Esophagus squamous epithelium (tissue), 5 donors: ENCODE measurements around the gene NCKAP5. TPM values are rescaled to one million over a fixed set of nuclear protein-coding genes. Genes with fewer than 3 reads are reported as not detected.
A peak's percentile ranks its signal among the peaks of the same experiment; 100 is the strongest.

Source experiments
- DNase-seq: peaks from one replicate; lab custom pipeline; 2025; lab: John Stamatoyannopoulos, UW
- H3K27ac ChIP-seq, 4 donors: fragments of 200-600 bp; sonication (generic); one replicate each; pipeline ENCODE4 v1.5.1; 2016 to 2019; ENCODE audit warnings: mild to moderate bottlenecking in 1 of 4
- H3K27me3 ChIP-seq, 4 donors: fragments of 200-600 bp; sonication (generic); 1 replicate in 3 of 4; 2 replicates in 1 of 4; pipeline versions ENCODE4 v1.5.1 to v1.6.0; 2017 to 2021; ENCODE audit warnings: antibody characterized with exemption in 1 of 4
- H3K36me3 ChIP-seq, 3 donors: fragments of 200-600 bp; sonication (generic); one replicate each; pipeline ENCODE4 v1.5.1; 2016 to 2019
- H3K4me1 ChIP-seq, 3 donors: fragments of 200-600 bp; sonication (generic); one replicate each; pipeline ENCODE4 v1.5.1; 2017 to 2019
- H3K4me3 ChIP-seq, 4 donors: fragments of 200-600 bp; sonication (generic); 1 replicate in 3 of 4; 2 replicates in 1 of 4; pipeline ENCODE4 v1.5.1; 2016 to 2019; ENCODE audit warnings: mild to moderate bottlenecking in 2 of 4, moderate library complexity in 1 of 4
- H3K9me3 ChIP-seq, 3 donors: fragments of 200-600 bp; sonication (generic); one replicate each; pipeline ENCODE4 v1.5.1; 2016 to 2019
- POLR2A ChIP-seq, 4 donors: fragments of 450-650 bp; IDR thresholded peaks; one replicate each; pipeline ENCODE4 v1.6.1; 2017; ENCODE audit warnings: antibody characterized with exemption in 4 of 4, mild to moderate bottlenecking in 4 of 4, moderate library complexity in 3 of 4
- WGBS, 2 donors: methylation state at CpG; one replicate each; pipeline ENCODE4 v1.1.5; 2018; 5-methylcytosine and 5-hydroxymethylcytosine counted together
- intact Hi-C: fragments of 100-400 bp; cut with DNase I; formaldehyde crosslinking; loops from one replicate; pipeline ENCODE4 v1.15.0; 2022
- total RNA-seq, 4 donors: library from RNA; depleted of rRNA; stranded (reverse); fragments of >200 nt; gene quantifications; one replicate each; pipeline ENCODE4 v1.1.0, GENCODE V29; 2016
- TF ChIP-seq, protein P1 (sequence below), 6 experiments: fragments of 450-650 bp in 4 of 6; fragments of 200-600 bp in 2 of 6; sonication (generic) in 2 of 6; IDR thresholded peaks; one replicate each; pipeline ENCODE4 v1.5.1; 2016 to 2019; ENCODE audit warnings: antibody characterized with exemption in 6 of 6, mild to moderate bottlenecking in 4 of 6, moderate library complexity in 4 of 6
- donor health status: DM: yes; HTN: yes; CAD: no.

NCKAP5 gene
- total RNA-seq, 4 donors from 2014 or later: 4.5 to 6.9 (median 5.3) TPM

GRCh38 chr2:133158024-133158423 is 410.2 kb downstream of the NCKAP5 start:
- Histone ChIP-seq H3K4me3 (no peak overlapping the region), H3K4me1 (no peaks in the 10 kb centered on the region), H3K36me3 (no peaks in the 10 kb centered on the region), H3K9me3 (no peaks in the 10 kb centered on the region), H3K27me3 (no peaks in the 10 kb centered on the region), H3K27ac (no peak overlapping the region)
- no peak for TF ChIP-seq POLR2A (IDR thresholded peaks at IDR 0.05)
- TF ChIP-seq, protein P1, sequence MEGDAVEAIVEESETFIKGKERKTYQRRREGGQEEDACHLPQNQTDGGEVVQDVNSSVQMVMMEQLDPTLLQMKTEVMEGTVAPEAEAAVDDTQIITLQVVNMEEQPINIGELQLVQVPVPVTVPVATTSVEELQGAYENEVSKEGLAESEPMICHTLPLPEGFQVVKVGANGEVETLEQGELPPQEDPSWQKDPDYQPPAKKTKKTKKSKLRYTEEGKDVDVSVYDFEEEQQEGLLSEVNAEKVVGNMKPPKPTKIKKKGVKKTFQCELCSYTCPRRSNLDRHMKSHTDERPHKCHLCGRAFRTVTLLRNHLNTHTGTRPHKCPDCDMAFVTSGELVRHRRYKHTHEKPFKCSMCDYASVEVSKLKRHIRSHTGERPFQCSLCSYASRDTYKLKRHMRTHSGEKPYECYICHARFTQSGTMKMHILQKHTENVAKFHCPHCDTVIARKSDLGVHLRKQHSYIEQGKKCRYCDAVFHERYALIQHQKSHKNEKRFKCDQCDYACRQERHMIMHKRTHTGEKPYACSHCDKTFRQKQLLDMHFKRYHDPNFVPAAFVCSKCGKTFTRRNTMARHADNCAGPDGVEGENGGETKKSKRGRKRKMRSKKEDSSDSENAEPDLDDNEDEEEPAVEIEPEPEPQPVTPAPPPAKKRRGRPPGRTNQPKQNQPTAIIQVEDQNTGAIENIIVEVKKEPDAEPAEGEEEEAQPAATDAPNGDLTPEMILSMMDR (IDR thresholded peaks at IDR 0.05): no peak
- intact Hi-C loops: loop anchor here (10.0 kb wide), 1 partner anchor 883 kb away; no protein-coding TSS in a partner anchor
- no peak for DNase-seq
- WGBS, 2 donors: 74 to 81% methylated on average over 1 of the region's 1 CpG

DNA sequence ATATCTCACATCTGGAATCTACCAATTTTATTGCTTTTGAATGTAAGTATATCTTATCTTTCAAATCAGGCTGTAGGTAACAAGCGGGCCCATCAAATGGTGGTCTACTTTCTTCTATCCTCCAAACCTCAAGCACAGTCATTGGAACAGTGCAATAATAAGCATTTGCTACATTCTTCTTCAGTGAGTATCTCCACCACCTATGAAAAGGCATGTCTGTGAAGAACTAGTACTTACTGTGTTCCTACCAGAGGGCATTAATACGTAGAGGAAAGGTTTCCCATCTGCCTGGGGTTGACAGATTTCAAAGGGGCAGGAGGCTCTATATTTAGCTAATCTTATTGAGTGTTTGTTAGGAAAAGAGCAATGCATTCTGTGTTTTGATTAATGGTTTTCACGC is 411.1 kb downstream of the NCKAP5 start:
- H3K4me3 ChIP-seq: no peak overlapping the region
- 78 to 83% methylated on average over 3 of the region's 3 CpGs for WGBS, 2 donors
- no peaks in the 10 kb centered on the region for H3K9me3 ChIP-seq
- no peaks in the 10 kb centered on the region for H3K4me1 ChIP-seq
- TF ChIP-seq, protein P1 (IDR thresholded peaks at IDR 0.05): no peak
- TF ChIP-seq POLR2A (IDR thresholded peaks at IDR 0.05): no peak
- intact Hi-C loops: loop anchor here (10.0 kb wide), 1 partner anchor 882 kb away; no protein-coding TSS in a partner anchor
- H3K36me3 ChIP-seq: no peaks in the 10 kb centered on the region
- no peak overlapping the region for H3K27ac ChIP-seq
- no peaks in the 10 kb centered on the region for H3K27me3 ChIP-seq
- DNase-seq: no peak

- no peaks in the 10 kb centered on the region for H3K27me3 ChIP-seq
These were observed 415.5 kb downstream of the NCKAP5 start for GRCh38 chr2:133152801-133153200.

DNA sequence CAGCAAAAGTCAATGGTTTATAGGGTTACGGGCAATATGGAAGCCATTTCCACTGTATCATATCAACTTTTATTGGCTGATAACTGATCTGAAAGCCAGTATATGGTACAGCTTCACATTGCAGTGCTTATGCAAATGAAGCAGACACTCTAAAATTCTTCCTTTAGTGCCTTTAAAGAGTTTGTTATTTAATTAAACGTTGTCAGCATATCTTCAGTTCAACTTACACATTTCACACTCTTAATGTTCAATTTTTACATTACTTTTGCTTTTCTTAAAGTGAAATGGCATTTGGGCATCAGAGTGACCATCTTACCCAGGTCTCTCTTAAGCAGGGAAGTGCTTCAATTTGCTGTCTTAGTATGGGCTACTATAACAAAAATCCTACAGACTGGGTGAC is 420.1 kb downstream of the NCKAP5 start:
- H3K27me3 ChIP-seq: no peaks in the 10 kb centered on the region
- TF ChIP-seq, protein P1 (IDR thresholded peaks at IDR 0.05): no peak
- no peak for TF ChIP-seq POLR2A (IDR thresholded peaks at IDR 0.05)
- DNase-seq: no peak
- intact Hi-C loops: no loop called here
- no peak overlapping the region for H3K27ac ChIP-seq
- H3K36me3 ChIP-seq: no peaks in the 10 kb centered on the region
- no peaks in the 10 kb centered on the region for H3K4me1 ChIP-seq
- H3K4me3 ChIP-seq: no peak overlapping the region
- no peaks in the 10 kb centered on the region for H3K9me3 ChIP-seq
- WGBS, 2 donors: 88 to 93% methylated on average over 2 of the region's 2 CpGs

More at GRCh38 chr2:133152801-133153200, 415.5 kb downstream of the NCKAP5 start:
- Histone ChIP-seq H3K27ac (no peak overlapping the region), H3K36me3 (no peaks in the 10 kb centered on the region), H3K9me3 (no peaks in the 10 kb centered on the region), H3K4me3 (no peak overlapping the region), H3K4me1 (no peaks in the 10 kb centered on the region)
- intact Hi-C loops: loop anchor here (10.0 kb wide), 1 partner anchor 878 kb away; no protein-coding TSS in a partner anchor
- 63 to 76% methylated on average over 1 of the region's 1 CpG for WGBS, 2 donors
- no peak for DNase-seq
- TF ChIP-seq, protein P1 (IDR thresholded peaks at IDR 0.05): no peak
- no peak for TF ChIP-seq POLR2A (IDR thresholded peaks at IDR 0.05)

DNA sequence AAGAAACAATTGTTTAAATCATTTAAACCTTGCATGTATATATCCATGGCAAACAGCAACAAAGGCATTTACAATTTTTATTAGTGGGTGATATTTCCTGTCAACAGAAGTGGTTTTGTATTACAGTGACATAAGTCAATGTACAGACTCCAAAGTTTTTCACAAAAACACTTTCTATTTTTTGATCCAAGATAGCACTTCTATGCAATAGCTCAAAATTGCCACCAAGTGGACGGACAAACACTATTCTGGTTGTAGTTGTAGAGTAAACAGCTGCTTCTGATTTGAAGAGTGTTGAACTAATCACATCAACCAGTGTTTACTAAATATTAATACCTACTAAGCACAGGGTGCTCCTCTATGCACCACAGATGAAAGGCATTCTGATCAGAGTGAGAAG is 421.4 kb downstream of the NCKAP5 start:
- TF ChIP-seq, protein P1 (IDR thresholded peaks at IDR 0.05): peak in 1 of 6 experiments; percentile 9
- TF ChIP-seq POLR2A (IDR thresholded peaks at IDR 0.05): no peak
- Histone ChIP-seq H3K27ac (no peak overlapping the region), H3K27me3 (no peaks in the 10 kb centered on the region), H3K9me3 (no peaks in the 10 kb centered on the region), H3K4me1 (no peaks in the 10 kb centered on the region), H3K4me3 (no peak overlapping the region), H3K36me3 (no peaks in the 10 kb centered on the region)
- WGBS, 2 donors: 67% methylated on average over 1 of the region's 1 CpG
- no peak for DNase-seq
- intact Hi-C loops: no loop called here
